Keratinocyte (primary cell): Measurements from ENCODE around the gene OR2M4.

Source experiments
- CTCF ChIP-seq, 3 experiments: IDR thresholded peaks in 1 of 3; conservative IDR thresholded peaks in 1 of 3; optimal IDR thresholded peaks in 1 of 3; 2 replicates in 2 of 3; 3 replicates in 1 of 3; pipeline versions ENCODE3 to v1.5.1; 2011; ENCODE audit warnings: low read length in 3 of 3, mild to moderate bottlenecking in 3 of 3, moderate library complexity in 2 of 3, control low read depth in 1 of 3, inconsistent platforms in 1 of 3; ENCODE audit not compliant: insufficient read depth in 2 of 3; ENCODE audit errors: extremely low read depth in 1 of 3
- EZH2 ChIP-seq: IDR thresholded peaks from one replicate; pipeline ENCODE4 v1.6.1; 2012; ENCODE audit warnings: inconsistent platforms, mild to moderate bottlenecking, low read length, moderate library complexity

DNA sequence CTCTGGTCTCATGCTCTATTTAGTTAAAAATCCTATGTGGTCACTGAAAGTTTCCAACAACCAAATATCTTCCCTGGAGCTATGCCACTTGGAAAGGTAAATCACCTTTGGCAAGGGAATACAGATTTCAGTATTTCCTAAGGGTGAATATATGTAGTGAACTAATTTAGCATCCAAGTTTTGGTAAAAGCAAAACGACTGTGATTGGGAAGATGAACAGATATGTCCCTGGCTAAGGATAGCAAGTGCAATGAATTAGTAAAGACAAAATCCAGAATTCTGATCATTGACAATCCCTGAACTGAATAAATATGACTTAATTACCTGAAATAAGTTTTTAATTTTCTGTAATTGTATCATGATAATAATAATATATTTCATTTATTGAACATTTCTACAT, 46.7 kb downstream of the OR2M4 start, which contains the start of gene OR2T33:
- no peak for TF ChIP-seq CTCF (optimal IDR thresholded peaks at IDR 0.05 in 1 of 3, IDR thresholded peaks at IDR 0.05 in 1 of 3, conservative IDR thresholded peaks at IDR 0.05 in 1 of 3; ENCODE audit: extremely low read depth in 1 of 3, insufficient read depth in 2 of 3, low read length in 3 of 3)
- TF ChIP-seq EZH2, result no peak
